ENCODE data around the gene PER2.

GRCh38 chr2:238203973-238204683 is 84.3 kb downstream of the PER2 start:
- TF ChIP-seq CTCF (IDR thresholded peaks at IDR 0.05; ENCODE audit: low read depth, low read length, poor library complexity, severe bottlenecking): no peak
- TF ChIP-seq EZH2phosphoT487 (IDR thresholded peaks at IDR 0.05; ENCODE audit: borderline replicate concordance, low read length): no peak
